22Rv1 (cell line): ENCODE data around the gene MTHFD2L.

Source experiments
- CTCF ChIP-seq: fragments of 450-650 bp; IDR thresholded peaks from 2 replicates; pipeline ENCODE4 v1.5.1; 2017; ENCODE audit warnings: mild to moderate bottlenecking
- ZFX ChIP-seq: fragments of 450-650 bp; IDR thresholded peaks from 2 replicates; pipeline ENCODE4 v1.6.1; 2017; ENCODE audit warnings: antibody characterized with exemption, borderline replicate concordance

- no peak for TF ChIP-seq CTCF
- no peak for TF ChIP-seq ZFX
Measured at GRCh38 chr4:74324262-74324661, 166.3 kb downstream of the MTHFD2L start.
